Adipocyte (in vitro differentiated cells): ENCODE measurements around the gene RNPEPL1.

ENCODE experiments used
- DNase-seq: peaks from one replicate; pipeline ENCODE4 v3.0.0-alpha.2; 2015; ENCODE audit warnings: low read depth
- H3K27me3 ChIP-seq: replicated peaks from 2 replicates; pipeline ENCODE4 v1.7.0; 2013; ENCODE audit warnings: mild to moderate bottlenecking, low read length, moderate library complexity; ENCODE audit not compliant: control insufficient read depth, insufficient read depth
- H3K36me3 ChIP-seq: 2 replicates; pipeline ENCODE4 v1.7.0; 2013; ENCODE audit warnings: low read length, mild to moderate bottlenecking, moderate library complexity; ENCODE audit not compliant: control insufficient read depth, insufficient read depth, severe bottlenecking
- H3K4me1 ChIP-seq: 2 replicates; pipeline ENCODE4 v1.7.0; 2013; ENCODE audit warnings: mild to moderate bottlenecking, low read length, moderate library complexity; ENCODE audit not compliant: control insufficient read depth, insufficient read depth
- H3K4me3 ChIP-seq: 2 replicates; pipeline ENCODE4 v1.7.0; 2013; ENCODE audit warnings: mild to moderate bottlenecking, low read length, moderate library complexity
- H3K9ac ChIP-seq: 2 replicates; pipeline ENCODE4 v1.7.0; 2013; ENCODE audit warnings: mild to moderate bottlenecking, low read length, moderate library complexity
- H3K9me3 ChIP-seq: 2 replicates; pipeline ENCODE4 v1.7.0; 2013; ENCODE audit warnings: mild to moderate bottlenecking, low read length, moderate library complexity; ENCODE audit not compliant: control insufficient read depth

Gene RNPEPL1

DNA sequence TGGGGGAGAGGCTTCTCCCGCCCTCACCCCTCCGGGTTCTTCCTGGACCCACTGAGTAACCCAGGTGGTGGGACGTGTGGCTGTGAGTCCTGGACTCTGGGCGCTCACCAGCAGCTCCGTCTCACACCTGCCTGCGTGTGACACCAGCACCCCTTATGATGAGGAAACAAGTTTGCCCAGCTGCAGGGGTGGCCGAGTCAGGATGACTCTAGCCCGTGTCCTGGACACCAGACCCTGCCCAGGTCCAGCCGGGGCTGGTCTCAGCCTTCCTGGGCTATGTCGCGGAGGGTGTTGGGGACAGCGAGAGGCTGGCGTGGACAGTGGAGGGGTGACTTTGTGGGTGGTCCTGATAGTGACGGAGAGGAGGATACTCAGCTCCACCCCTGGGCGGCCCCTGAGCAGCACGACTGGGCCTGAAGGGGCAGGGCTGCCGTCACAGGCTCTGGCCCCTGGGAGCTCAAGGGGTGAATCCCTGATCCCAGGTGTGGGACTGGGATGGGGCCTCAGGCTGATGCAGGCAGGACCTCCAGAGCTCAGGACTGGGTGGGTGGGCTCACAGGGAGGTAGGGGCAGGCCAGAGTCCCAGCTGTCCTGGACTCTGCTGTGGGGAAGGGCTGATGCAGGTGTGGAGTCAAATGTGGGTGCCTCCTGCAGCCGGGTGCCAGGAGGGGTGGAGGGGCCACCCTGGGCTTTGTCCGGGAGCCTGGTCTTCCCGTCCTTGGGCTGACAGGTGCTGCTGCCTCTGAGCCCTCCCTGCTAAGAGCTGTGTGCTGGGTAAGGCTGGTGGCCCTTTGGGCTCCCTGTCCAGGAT lies 60.7 kb downstream of the RNPEPL1 start:
- no peak for DNase-seq
- no peaks in the 10 kb centered on the region for H3K4me1 ChIP-seq

GRCh38 chr2:240629619-240629967 lies 61.3 kb downstream of the RNPEPL1 start:
- no peak overlapping the region for H3K4me3 ChIP-seq
- no peaks in the 10 kb centered on the region for H3K36me3 ChIP-seq
- DNase-seq: no peak
- H3K4me1 ChIP-seq: no peaks in the 10 kb centered on the region
- no peak overlapping the region for H3K9ac ChIP-seq
- H3K9me3 ChIP-seq: peaks cover 14% of the 10 kb centered on the region
- H3K27me3 ChIP-seq: peaks cover 33% of the 10 kb centered on the region

More for the DNA sequence above, 60.7 kb downstream of the RNPEPL1 start:
- no peak overlapping the region for H3K4me3 ChIP-seq
- peaks cover 8% of the 10 kb centered on the region for H3K9me3 ChIP-seq
- H3K36me3 ChIP-seq: no peaks in the 10 kb centered on the region
- H3K9ac ChIP-seq: no peak overlapping the region
- peaks cover 33% of the 10 kb centered on the region for H3K27me3 ChIP-seq

DNA sequence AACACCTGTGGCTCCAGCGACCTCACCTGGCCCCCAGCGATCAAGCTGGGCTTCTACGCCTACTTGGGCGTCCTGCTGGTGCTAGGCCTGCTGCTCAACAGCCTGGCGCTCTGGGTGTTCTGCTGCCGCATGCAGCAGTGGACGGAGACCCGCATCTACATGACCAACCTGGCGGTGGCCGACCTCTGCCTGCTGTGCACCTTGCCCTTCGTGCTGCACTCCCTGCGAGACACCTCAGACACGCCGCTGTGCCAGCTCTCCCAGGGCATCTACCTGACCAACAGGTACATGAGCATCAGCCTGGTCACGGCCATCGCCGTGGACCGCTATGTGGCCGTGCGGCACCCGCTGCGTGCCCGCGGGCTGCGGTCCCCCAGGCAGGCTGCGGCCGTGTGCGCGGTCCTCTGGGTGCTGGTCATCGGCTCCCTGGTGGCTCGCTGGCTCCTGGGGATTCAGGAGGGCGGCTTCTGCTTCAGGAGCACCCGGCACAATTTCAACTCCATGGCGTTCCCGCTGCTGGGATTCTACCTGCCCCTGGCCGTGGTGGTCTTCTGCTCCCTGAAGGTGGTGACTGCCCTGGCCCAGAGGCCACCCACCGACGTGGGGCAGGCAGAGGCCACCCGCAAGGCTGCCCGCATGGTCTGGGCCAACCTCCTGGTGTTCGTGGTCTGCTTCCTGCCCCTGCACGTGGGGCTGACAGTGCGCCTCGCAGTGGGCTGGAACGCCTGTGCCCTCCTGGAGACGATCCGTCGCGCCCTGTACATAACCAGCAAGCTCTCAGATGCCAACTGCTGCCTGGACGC lies 61.9 kb downstream of the RNPEPL1 start:
- H3K27me3 ChIP-seq: peaks cover 33% of the 10 kb centered on the region
- DNase-seq: no peak

More for the DNA sequence above, 61.9 kb downstream of the RNPEPL1 start:
- H3K4me1 ChIP-seq: no peaks in the 10 kb centered on the region
- H3K4me3 ChIP-seq: no peak overlapping the region
- H3K36me3 ChIP-seq: no peaks in the 10 kb centered on the region
- no peak overlapping the region for H3K9ac ChIP-seq
- H3K9me3 ChIP-seq: peaks cover 15% of the 10 kb centered on the region
